Thymus (tissue), 11 donors: ENCODE measurements around the gene DHX32. TPM values are rescaled to one million over a fixed set of nuclear protein-coding genes. Genes with fewer than 3 reads are reported as not detected.
A peak's percentile ranks its signal among the peaks of the same experiment; 100 is the strongest.
"Not testable (repeated sequence)": the region's sequence is repeated elsewhere in the genome, so short reads cannot be mapped to it uniquely, and the experiment has no call there.

Experiments
- DNase-seq, 9 donors: peaks; one replicate each; pipeline ENCODE4 v3.0.0-alpha.2; 2013; ENCODE audit warnings: low spot score in 9 of 9, low read depth in 6 of 9, missing footprints in 1 of 9
- H3K27ac ChIP-seq, 2 donors: one replicate each; pipeline ENCODE4 v1.5.1; 2013; ENCODE audit warnings: control low read depth in 1 of 2, low read depth in 1 of 2, low read length in 1 of 2, mild to moderate bottlenecking in 1 of 2, moderate library complexity in 1 of 2
- H3K27me3 ChIP-seq, 2 donors: one replicate each; pipeline ENCODE4 v1.5.1; 2013; ENCODE audit warnings: low read length in 1 of 2; ENCODE audit not compliant: control insufficient read depth in 2 of 2, insufficient read depth in 1 of 2
- H3K36me3 ChIP-seq, 2 donors: one replicate each; pipeline ENCODE4 v1.5.1; 2013; ENCODE audit warnings: low read length in 1 of 2, mild to moderate bottlenecking in 1 of 2, moderate library complexity in 1 of 2; ENCODE audit not compliant: control insufficient read depth in 2 of 2, insufficient read depth in 2 of 2
- H3K4me1 ChIP-seq, 2 donors: one replicate each; pipeline ENCODE4 v1.5.1; 2013; ENCODE audit warnings: low read length in 2 of 2; ENCODE audit not compliant: control insufficient read depth in 2 of 2, insufficient read depth in 2 of 2
- H3K4me3 ChIP-seq, 2 donors: one replicate each; pipeline ENCODE4 v1.5.1; 2013; ENCODE audit warnings: low read length in 2 of 2, control low read depth in 1 of 2, mild to moderate bottlenecking in 1 of 2
- H3K9me3 ChIP-seq, 2 donors: one replicate each; pipeline ENCODE4 v1.5.1; 2013; ENCODE audit warnings: low read length in 1 of 2, mild to moderate bottlenecking in 1 of 2; ENCODE audit not compliant: control insufficient read depth in 2 of 2, insufficient read depth in 1 of 2
- WGBS: extraction: QIAGEN DNeasy Blood & Tissue Kit; methylation state at CpG from one replicate; pipeline ENCODE4 v1.1.7; 2013; 5-methylcytosine and 5-hydroxymethylcytosine counted together
- polyA plus RNA-seq: library from polyadenylated mRNA; stranded (reverse); fragments of 200-250 nt; gene quantifications from one replicate; pipeline ENCODE4 v1.2.3, GENCODE V29; 2013
- total RNA-seq: library from RNA; stranded (reverse); fragments of 120-200 nt; gene quantifications from one replicate; pipeline ENCODE4 v1.2.4, GENCODE V29; 2013
- donor health status: healthy.

The DHX32 gene
- total and polyA plus RNA-seq, 2 donors: 13.6 to 18.3 TPM

DNA sequence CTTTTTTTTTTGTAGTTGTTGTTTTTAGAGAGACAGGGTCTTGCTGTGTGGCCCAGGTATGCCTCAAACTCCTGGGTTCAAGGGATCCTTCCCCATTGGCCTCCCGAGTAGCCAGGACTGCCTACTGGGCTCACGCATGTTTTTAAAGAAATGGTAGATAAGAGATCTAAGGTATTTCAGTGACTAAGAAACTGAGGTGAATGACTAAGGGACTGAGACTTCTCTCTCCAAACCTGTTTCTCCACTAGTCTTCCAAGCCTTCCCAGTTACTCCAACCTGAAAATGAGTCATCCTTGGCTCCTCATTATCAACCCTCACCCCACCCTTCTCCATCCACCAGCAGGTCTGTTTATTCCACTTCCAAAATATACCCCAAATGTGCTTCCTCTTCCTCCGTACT, 19.9 kb upstream of the DHX32 start:
- not testable (repeated sequence) for H3K9me3 ChIP-seq, DNase-seq, H3K36me3 ChIP-seq, H3K27ac ChIP-seq, H3K4me1 ChIP-seq, H3K27me3 ChIP-seq, H3K4me3 ChIP-seq
- WGBS: 97% methylated on average over 3 of the region's 3 CpGs

DNA sequence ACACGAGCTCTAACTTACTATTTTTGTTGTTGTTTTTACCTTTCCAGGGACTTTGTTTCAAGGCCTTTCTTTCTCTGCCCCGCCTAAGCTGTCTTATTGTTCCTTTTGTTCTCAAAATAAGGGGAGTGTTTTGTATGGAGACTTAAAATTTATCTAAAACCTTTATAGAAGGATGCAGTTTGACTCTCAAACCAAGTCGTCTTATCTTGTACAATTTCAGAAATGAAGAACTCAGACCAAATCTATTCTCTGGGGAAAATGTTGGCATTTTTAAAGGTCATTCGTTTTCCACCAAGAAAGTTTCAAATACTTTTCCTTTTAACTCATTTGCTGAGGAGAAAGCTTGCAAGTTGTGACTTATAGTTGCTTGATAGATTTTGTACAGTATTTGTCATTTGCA, 16.2 kb upstream of the DHX32 start:
- not testable (repeated sequence) for H3K9me3 ChIP-seq, H3K27ac ChIP-seq, DNase-seq, H3K27me3 ChIP-seq, H3K4me3 ChIP-seq, H3K4me1 ChIP-seq, H3K36me3 ChIP-seq
- WGBS: 65% methylated on average over 4 of the region's 4 CpGs

DNA sequence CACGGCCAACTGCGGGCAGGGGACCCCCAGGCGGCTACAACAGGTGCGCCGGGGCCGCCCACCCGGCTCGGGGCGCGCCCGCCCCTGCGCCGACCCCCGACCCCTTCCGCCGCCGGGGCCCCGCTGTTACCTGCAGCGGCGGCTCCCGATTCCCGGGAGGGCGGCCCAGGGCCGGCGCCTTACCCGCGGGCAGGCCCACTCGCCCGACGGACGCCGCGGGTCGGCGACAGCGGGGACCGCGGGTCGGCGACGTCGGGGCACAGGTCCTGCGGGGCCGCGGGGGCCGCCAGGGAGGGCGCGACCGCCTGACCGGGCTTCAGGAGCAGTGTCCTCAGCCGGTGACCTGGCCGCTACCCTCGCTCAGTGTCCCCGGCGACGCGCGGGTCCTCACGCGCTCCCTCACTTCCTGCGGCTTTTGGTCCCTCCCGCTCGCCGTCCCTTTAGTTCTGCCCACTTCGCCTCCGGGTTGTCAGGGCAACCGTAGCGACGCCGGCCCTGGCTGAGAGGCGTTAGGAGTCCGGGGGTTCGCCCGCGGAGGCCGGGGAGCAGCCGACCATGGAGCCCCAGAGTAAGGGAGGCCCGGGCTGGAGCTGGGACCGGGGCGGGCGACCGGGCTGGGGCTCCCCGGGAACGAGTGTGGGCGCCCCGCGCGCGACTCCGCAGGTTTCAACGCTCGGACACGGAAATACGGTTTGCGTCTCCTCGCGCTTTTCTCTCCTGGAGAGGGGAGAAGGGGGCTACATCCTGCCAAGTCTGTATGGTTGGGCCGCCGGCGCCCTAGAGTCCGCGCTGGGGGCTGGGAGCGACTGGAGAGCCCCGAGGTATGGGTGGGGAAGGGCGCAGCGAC, 15.2 kb upstream of the DHX32 start, which contains the start of gene FANK1:
Gene FANK1 (plus strand): TSS at position 477 of the 847 bp plus-strand sequence. CDS start 79 bp downstream, at position 556.
- not testable (repeated sequence) for H3K9me3 ChIP-seq, H3K27me3 ChIP-seq, H3K4me1 ChIP-seq, H3K27ac ChIP-seq, H3K36me3 ChIP-seq
- WGBS: 30% methylated on average over 106 of the region's 106 CpGs
- H3K4me3 ChIP-seq: peak within 1 kb of the TSS; percentile 56 to 64
- peak; percentile 30 to 88 (median 67) for DNase-seq

DNA sequence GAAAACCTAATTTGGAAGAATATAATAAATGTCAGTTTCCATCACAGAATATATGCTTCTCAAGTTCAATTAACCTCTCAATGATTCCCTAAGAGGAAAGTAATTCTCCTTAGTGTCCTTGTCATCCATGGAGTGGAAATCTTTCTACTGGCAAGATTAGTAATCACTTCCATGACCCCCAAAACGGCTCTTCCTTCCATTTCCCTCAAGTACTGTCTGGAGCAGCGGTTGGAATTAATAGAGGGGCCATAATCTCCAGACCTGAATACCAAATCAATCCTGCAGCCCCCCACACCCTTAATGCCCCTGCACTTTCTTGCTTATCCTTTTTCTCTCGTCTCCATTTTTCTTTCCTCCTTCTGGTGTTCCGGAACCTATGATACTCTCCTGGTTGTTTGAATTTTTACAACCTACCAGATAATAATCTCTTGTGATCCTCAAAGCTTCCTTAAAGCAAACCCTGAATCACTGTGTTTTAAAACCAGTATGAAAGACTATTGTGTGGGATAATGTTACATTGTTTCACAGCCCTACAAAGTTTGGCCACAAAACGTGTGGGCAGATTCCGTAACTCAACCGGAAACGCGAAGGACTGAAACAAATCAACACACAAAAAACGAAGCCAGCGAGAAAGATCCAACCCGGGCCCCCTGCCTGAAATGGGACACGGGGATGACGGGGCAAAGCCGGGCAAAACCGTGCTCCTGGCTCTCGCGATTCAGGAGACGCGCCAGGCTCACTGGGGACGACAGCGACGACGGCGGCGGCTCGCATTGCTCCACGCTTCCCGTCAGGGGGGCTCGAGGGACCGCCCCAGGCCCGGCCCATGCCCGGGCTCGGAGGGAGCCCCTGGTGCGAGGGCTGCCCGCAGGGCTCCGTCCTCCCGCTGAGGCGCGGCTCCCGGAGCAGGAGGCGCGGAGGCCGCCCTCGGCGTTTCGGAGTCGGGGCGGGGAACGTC, 14.3 kb upstream of the DHX32 start:
- H3K27ac ChIP-seq, H3K9me3 ChIP-seq, H3K4me1 ChIP-seq, H3K27me3 ChIP-seq, H3K36me3 ChIP-seq: not testable (repeated sequence)
- peak overlapping the region; percentile 56 to 64 for H3K4me3 ChIP-seq
- DNase-seq: peak in 7 of 9 donors; percentile 13 to 59 (median 23)
- 30% methylated on average over 50 of the region's 50 CpGs for WGBS

DNA sequence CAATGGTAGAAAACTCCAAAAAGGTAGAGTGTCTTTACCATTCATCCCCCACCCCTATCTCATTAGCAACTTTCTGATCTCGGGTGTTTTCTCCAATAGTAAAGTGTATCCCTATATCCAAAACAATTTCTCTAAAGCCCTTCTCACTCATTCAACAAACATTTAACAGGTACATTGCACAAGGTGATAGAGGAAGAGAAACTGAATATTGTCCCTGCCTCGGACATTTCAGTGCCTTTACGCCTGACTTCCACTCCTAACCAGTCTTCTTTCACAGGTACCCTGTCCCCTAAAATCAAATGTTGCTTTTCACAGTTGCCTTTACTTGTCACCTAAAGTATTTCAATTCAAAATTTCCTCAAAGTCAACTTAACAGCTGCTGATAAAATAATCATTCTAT, 13.1 kb upstream of the DHX32 start:
- not testable (repeated sequence) for H3K27me3 ChIP-seq, H3K4me3 ChIP-seq, H3K27ac ChIP-seq, H3K36me3 ChIP-seq, H3K4me1 ChIP-seq, H3K9me3 ChIP-seq, DNase-seq
- 96% methylated on average over 3 of the region's 3 CpGs for WGBS

DNA sequence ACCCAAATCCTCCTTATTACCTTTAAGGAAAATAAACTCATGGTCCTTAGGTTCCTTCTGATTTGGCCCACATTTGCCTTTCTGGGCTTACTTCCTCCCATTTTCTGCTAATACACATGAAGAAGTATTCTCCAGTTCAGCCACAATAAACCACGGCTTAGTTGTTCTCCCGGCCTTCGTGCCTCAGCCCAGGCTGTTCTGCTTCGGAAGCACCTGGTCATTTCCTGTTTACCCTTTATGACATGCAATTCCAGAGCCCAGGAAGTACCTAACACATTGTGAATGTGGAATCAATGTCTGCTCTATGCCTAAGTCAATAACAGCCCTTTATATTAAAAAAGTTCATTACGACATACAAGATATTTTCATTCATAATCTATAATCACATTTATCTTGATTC, 11.3 kb upstream of the DHX32 start:
- H3K27me3 ChIP-seq, H3K36me3 ChIP-seq, H3K4me1 ChIP-seq, H3K4me3 ChIP-seq, DNase-seq, H3K9me3 ChIP-seq, H3K27ac ChIP-seq: not testable (repeated sequence)
- WGBS: 86% methylated on average over 5 of the region's 5 CpGs

DNA sequence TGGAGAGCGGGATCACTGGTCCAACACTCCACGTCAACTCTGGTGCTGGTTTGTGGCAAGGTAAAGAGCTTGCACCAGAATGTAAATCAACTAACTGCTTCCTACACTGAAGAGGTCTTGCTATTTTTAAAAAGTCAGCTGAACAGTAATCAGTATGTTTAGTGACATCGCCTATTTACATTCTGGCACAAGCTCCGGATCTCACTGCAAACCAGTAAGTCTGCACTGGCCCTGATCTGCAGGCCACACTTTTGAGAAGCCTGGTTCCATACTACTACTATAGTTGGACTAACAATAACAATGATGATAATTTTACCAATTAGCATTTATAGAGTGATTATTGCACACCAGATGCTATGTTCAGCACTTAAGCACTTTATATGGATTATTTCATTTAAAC, 8.3 kb upstream of the DHX32 start:
- not testable (repeated sequence) for H3K36me3 ChIP-seq, H3K4me3 ChIP-seq, DNase-seq, H3K27me3 ChIP-seq, H3K27ac ChIP-seq, H3K4me1 ChIP-seq, H3K9me3 ChIP-seq
- 98% methylated on average over 4 of the region's 4 CpGs for WGBS

DNA sequence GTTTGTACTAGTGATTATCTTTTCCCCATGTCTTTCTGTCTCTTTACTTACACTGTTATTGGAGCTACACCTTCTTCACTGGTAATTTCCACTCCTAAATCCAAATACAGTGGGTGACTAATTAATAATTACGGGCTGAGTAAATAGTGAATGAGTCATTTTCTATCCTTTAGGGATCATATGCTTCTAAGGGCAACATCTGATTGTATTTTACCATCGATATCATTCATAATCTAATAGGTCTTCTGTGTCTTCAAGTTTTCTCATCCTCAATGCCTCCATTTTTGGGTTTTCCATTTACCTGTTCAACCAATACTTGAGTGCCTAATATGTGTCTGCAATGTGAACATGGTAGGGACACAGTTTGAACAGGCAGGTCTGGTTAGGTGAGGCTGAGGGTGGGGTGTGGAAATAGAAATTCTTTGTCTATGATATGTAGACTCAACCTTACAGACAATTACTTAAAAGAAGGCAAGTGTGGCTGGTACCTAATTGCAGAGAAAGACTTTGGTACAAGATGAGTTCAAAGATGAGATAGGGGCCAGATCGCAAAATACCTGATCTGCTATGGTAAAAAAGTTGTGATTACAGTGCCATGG, 5.9 kb upstream of the DHX32 start:
- Histone ChIP-seq H3K27ac (no peak overlapping the region), H3K27me3 (no peaks in the 10 kb centered on the region), H3K4me1 (no peaks in the 10 kb centered on the region), H3K36me3 (no peaks in the 10 kb centered on the region), H3K4me3 (no peak overlapping the region), H3K9me3 (no peaks in the 10 kb centered on the region)
- no peak for DNase-seq
- WGBS: 90% methylated on average over 3 of the region's 3 CpGs

DNA sequence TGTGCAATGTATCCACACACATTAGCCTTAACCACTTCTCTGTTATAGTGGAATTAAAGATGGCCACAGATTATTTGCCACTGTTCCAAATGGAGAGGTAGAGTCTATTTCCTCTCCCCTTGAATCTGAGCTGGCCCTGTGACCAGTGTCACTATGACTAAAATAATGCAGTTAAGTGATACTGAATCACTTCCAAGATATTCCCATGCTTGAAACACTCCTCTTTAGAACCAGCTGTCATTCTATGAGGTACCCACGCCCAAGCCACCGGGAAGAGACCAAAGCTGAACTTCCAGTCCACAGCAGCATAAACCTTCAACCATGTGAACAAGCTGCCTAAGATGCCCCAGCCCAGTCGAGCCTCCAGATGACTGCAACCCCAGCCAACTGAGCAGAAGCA, 2.1 kb upstream of the DHX32 start:
- Histone ChIP-seq H3K4me3 (no peak overlapping the region), H3K27ac (no peak overlapping the region), H3K27me3 (no peaks in the 10 kb centered on the region), H3K36me3 (no peaks in the 10 kb centered on the region), H3K4me1 (no peaks in the 10 kb centered on the region), H3K9me3 (no peaks in the 10 kb centered on the region)
- no peak for DNase-seq
- WGBS: 94% methylated on average over 3 of the region's 3 CpGs
